ENCODE measurements around the gene LAMA1. TPM values are rescaled to one million over a fixed set of nuclear protein-coding genes. Genes with fewer than 3 reads are reported as not detected.

The LAMA1 gene
- total RNA-seq, 1 experiment from 2014 or later = not detected

- no peak for TF ChIP-seq CTCF (conservative IDR thresholded peaks at IDR 0.05)
- no peak for TF ChIP-seq EZH2 (IDR thresholded peaks at IDR 0.05; ENCODE audit: low read depth)
- Histone ChIP-seq H4K20me1 (ENCODE audit: insufficient read depth) (no peaks in the 10 kb centered on the region), H2AFZ (no peak overlapping the region), H3F3A (ENCODE audit: insufficient read depth, low read depth) (no peaks in the 10 kb centered on the region), H3K9me3 (ENCODE audit: insufficient read depth, low read depth) (no peaks in the 10 kb centered on the region), H3K79me2 (ENCODE audit: low read depth) (no peaks in the 10 kb centered on the region), H3K4me2 (no peak overlapping the region), H3K4me1 (replicated peaks; ENCODE audit: insufficient read depth) (no peaks in the 10 kb centered on the region), H3K9me2 (ENCODE audit: insufficient read depth) (no peaks in the 10 kb centered on the region), H3K36me3 (ENCODE audit: low read depth) (no peaks in the 10 kb centered on the region), H3K27me3 (ENCODE audit: insufficient read depth, low read depth) (peaks cover 67% of the 10 kb centered on the region), H3K27ac (no peak overlapping the region), H3K4me3 (no peak overlapping the region)
- no peak for DNase-seq
- intact Hi-C loops (cut with micrococcal nuclease; ENCODE audit: unreplicated experiment) = no loop called here
- CTCF ChIA-PET = no interaction called here
- POLR2A ChIA-PET (ENCODE audit: unreplicated experiment) = no interaction called here
- BruUV-seq (replicated peaks) = no TSS peak
These were observed 158.5 kb downstream of the LAMA1 start for GRCh38 chr18:6959110-6959509.

DNA sequence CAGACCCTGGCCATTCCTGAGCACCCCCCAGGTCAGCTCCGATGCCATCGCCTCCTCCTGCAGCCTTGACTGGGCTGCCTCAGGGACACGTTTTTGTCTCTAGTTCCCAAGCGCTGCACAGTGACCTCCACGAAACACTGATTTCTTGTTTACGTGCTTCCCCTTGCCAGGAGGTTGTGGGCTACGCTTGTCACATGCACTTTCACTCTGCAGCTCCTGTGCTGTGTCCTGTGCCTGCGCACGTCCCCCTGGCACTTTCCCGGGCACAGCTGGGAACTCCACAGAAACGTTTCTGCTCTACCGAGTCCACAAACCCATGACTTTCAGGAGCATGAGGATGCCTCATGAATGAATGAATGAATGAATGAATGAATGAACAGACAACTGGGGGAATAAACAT, 160.6 kb downstream of the LAMA1 start:
- no peaks in the 10 kb centered on the region for H3K9me2 ChIP-seq (ENCODE audit: insufficient read depth)
- H2AFZ ChIP-seq = no peak overlapping the region
- H3K4me2 ChIP-seq = no peak overlapping the region
- BruUV-seq (replicated peaks) = no TSS peak
- no peaks in the 10 kb centered on the region for H3F3A ChIP-seq (ENCODE audit: insufficient read depth, low read depth)
- TF ChIP-seq CTCF (conservative IDR thresholded peaks at IDR 0.05) = no peak
- no peak for TF ChIP-seq EZH2 (IDR thresholded peaks at IDR 0.05; ENCODE audit: low read depth)
- ChIA-PET CTCF (no interaction called here), POLR2A (ENCODE audit: unreplicated experiment) (no interaction called here)
- H3K9me3 ChIP-seq (ENCODE audit: insufficient read depth, low read depth) = no peaks in the 10 kb centered on the region
- H3K4me1 ChIP-seq (replicated peaks; ENCODE audit: insufficient read depth) = no peaks in the 10 kb centered on the region
- no peak for DNase-seq
- H3K4me3 ChIP-seq = no peak overlapping the region
- H3K79me2 ChIP-seq (ENCODE audit: low read depth) = no peaks in the 10 kb centered on the region
- H3K36me3 ChIP-seq (ENCODE audit: low read depth) = no peaks in the 10 kb centered on the region
- H3K27me3 ChIP-seq (ENCODE audit: insufficient read depth, low read depth) = peaks cover 75% of the 10 kb centered on the region
- intact Hi-C loops (cut with micrococcal nuclease; ENCODE audit: unreplicated experiment) = no loop called here
- no peak overlapping the region for H3K27ac ChIP-seq
- H4K20me1 ChIP-seq (ENCODE audit: insufficient read depth) = no peaks in the 10 kb centered on the region

DNA sequence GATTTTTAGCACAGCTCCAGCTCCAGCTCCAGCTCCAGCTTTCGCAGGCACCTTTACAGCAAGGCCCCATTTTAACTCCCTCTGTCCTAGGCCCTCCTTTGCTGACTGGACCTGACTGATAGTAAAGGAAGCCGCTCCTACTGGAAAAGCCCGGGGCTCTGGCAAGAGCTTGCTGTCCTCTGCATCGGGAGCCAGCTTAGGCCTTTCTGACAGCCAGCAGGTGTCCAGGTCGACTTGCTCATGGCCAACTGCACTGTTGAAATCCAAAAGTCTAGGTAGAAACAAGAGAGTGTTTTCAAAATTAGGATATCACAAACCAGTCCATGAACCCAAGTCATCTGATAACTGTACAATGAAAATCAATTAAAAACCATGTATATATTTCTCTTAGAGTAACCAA, 161.1 kb downstream of the LAMA1 start:
- H3K4me3 ChIP-seq = no peak overlapping the region
- no peaks in the 10 kb centered on the region for H3K9me3 ChIP-seq (ENCODE audit: insufficient read depth, low read depth)
- no peaks in the 10 kb centered on the region for H3K79me2 ChIP-seq (ENCODE audit: low read depth)
- TF ChIP-seq EZH2 (IDR thresholded peaks at IDR 0.05; ENCODE audit: low read depth) = no peak
- H3K27ac ChIP-seq = no peak overlapping the region
- ChIA-PET POLR2A (ENCODE audit: unreplicated experiment) (no interaction called here), CTCF (no interaction called here)
- H3F3A ChIP-seq (ENCODE audit: insufficient read depth, low read depth) = no peaks in the 10 kb centered on the region
- no peak overlapping the region for H3K4me2 ChIP-seq
- no TSS peak for BruUV-seq (replicated peaks)
- H2AFZ ChIP-seq = no peak overlapping the region
- peaks cover 80% of the 10 kb centered on the region for H3K27me3 ChIP-seq (ENCODE audit: insufficient read depth, low read depth)
- H3K9me2 ChIP-seq (ENCODE audit: insufficient read depth) = no peaks in the 10 kb centered on the region
- DNase-seq = no peak
- H4K20me1 ChIP-seq (ENCODE audit: insufficient read depth) = no peaks in the 10 kb centered on the region
- intact Hi-C loops (cut with micrococcal nuclease; ENCODE audit: unreplicated experiment) = no loop called here
- H3K4me1 ChIP-seq (replicated peaks; ENCODE audit: insufficient read depth) = no peaks in the 10 kb centered on the region
- no peaks in the 10 kb centered on the region for H3K36me3 ChIP-seq (ENCODE audit: low read depth)

GRCh38 chr18:6955304-6955703, 162.3 kb downstream of the LAMA1 start:
- TF ChIP-seq EZH2 (IDR thresholded peaks at IDR 0.05; ENCODE audit: low read depth) = no peak
- no peak for TF ChIP-seq CTCF (conservative IDR thresholded peaks at IDR 0.05)
- Histone ChIP-seq H3K27me3 (ENCODE audit: insufficient read depth, low read depth) (peaks cover 88% of the 10 kb centered on the region), H3K36me3 (ENCODE audit: low read depth) (no peaks in the 10 kb centered on the region), H3K9me3 (ENCODE audit: insufficient read depth, low read depth) (no peaks in the 10 kb centered on the region), H3K4me2 (no peak overlapping the region), H4K20me1 (ENCODE audit: insufficient read depth) (no peaks in the 10 kb centered on the region), H2AFZ (no peak overlapping the region), H3K4me1 (replicated peaks; ENCODE audit: insufficient read depth) (no peaks in the 10 kb centered on the region), H3K27ac (no peak overlapping the region), H3F3A (ENCODE audit: insufficient read depth, low read depth) (no peaks in the 10 kb centered on the region), H3K9me2 (ENCODE audit: insufficient read depth) (no peaks in the 10 kb centered on the region), H3K4me3 (no peak overlapping the region), H3K79me2 (ENCODE audit: low read depth) (no peaks in the 10 kb centered on the region)
- DNase-seq = no peak
- no TSS peak for BruUV-seq (replicated peaks)
- intact Hi-C loops (cut with micrococcal nuclease; ENCODE audit: unreplicated experiment) = no loop called here
- ChIA-PET CTCF (no interaction called here), POLR2A (ENCODE audit: unreplicated experiment) (no interaction called here)
